HEK293T (cell line): ENCODE data around the gene NDUFV3.

Experiments used
- BHLHE40 ChIP-seq: fragments of 450-650 bp; IDR thresholded peaks from 2 replicates; pipeline ENCODE4 v1.6.1; 2016; ENCODE audit warnings: mild to moderate bottlenecking, moderate library complexity, borderline replicate concordance
- CTBP1 ChIP-seq: fragments of 450-650 bp; IDR thresholded peaks from 2 replicates; pipeline ENCODE4 v1.6.1; 2016; ENCODE audit warnings: borderline replicate concordance
- ELF4 ChIP-seq: fragments of 450-650 bp; IDR thresholded peaks from 2 replicates; pipeline ENCODE4 v1.6.1; 2017; ENCODE audit warnings: antibody characterized with exemption
- FOXA1 ChIP-seq: fragments of 450-650 bp; IDR thresholded peaks from 2 replicates; pipeline ENCODE4 v1.6.1; 2016; ENCODE audit warnings: mild to moderate bottlenecking
- FOXK2 ChIP-seq: fragments of 450-650 bp; IDR thresholded peaks from 2 replicates; pipeline ENCODE4 v1.6.1; 2016; ENCODE audit warnings: mild to moderate bottlenecking
- FOXM1 ChIP-seq: fragments of 450-650 bp; IDR thresholded peaks from 2 replicates; pipeline ENCODE4 v1.6.1; 2017; ENCODE audit warnings: mild to moderate bottlenecking, borderline replicate concordance
- HDGF ChIP-seq: fragments of 450-650 bp; IDR thresholded peaks from 2 replicates; pipeline ENCODE4 v1.6.1; 2017; ENCODE audit warnings: antibody characterized with exemption, borderline replicate concordance
- L3MBTL2 ChIP-seq: fragments of 450-650 bp; conservative IDR thresholded peaks from 2 replicates; pipeline ENCODE4 v1.6.1; 2016; ENCODE audit warnings: mild to moderate bottlenecking
- NFRKB ChIP-seq: fragments of 450-650 bp; IDR thresholded peaks from 2 replicates; pipeline ENCODE4 v1.6.1; 2016; ENCODE audit warnings: mild to moderate bottlenecking, moderate library complexity
- SP1 ChIP-seq: fragments of 450-650 bp; IDR thresholded peaks from 2 replicates; pipeline ENCODE4 v1.6.1; 2017
- SUZ12 ChIP-seq: fragments of 450-650 bp; IDR thresholded peaks from 2 replicates; pipeline ENCODE4 v1.6.1; 2016; ENCODE audit warnings: mild to moderate bottlenecking
- TARDBP ChIP-seq: fragments of 450-650 bp; IDR thresholded peaks from 2 replicates; pipeline ENCODE4 v1.6.1; 2016
- ZNF384 ChIP-seq: fragments of 450-650 bp; IDR thresholded peaks from 2 replicates; pipeline ENCODE4 v1.6.1; 2016

DNA sequence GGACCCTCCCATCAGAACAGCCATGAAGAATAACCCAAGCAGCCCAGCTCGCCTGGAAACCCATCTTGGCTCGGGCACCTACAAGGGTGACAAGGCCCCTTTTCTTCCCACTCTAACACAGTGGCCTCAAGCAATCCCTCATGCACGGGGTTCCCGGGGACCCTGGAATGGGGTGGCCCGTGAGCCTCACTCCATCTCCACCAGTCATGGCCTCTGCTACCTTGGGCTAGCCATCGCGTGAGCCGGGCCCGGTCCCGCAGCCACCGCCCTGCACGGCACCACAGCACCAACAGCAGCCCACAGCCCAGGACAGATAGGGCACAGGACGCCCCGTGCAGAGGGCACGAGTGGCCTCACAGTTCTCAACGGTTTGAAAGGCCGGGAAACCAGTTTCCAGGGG lies 32.8 kb upstream of the NDUFV3 start:
- TF ChIP-seq SP1: no peak
- TF ChIP-seq FOXK2: no peak
- no peak for TF ChIP-seq ZNF384
- TF ChIP-seq FOXM1: no peak
- no peak for TF ChIP-seq BHLHE40
- TF ChIP-seq TARDBP: no peak
- no peak for TF ChIP-seq FOXA1
- no peak for TF ChIP-seq L3MBTL2
- no peak for TF ChIP-seq SUZ12
- no peak for TF ChIP-seq CTBP1
- TF ChIP-seq ELF4: no peak
- TF ChIP-seq HDGF: no peak
- no peak for TF ChIP-seq NFRKB
